ENCODE measurements around the gene GPC6.

Gene GPC6

DNA sequence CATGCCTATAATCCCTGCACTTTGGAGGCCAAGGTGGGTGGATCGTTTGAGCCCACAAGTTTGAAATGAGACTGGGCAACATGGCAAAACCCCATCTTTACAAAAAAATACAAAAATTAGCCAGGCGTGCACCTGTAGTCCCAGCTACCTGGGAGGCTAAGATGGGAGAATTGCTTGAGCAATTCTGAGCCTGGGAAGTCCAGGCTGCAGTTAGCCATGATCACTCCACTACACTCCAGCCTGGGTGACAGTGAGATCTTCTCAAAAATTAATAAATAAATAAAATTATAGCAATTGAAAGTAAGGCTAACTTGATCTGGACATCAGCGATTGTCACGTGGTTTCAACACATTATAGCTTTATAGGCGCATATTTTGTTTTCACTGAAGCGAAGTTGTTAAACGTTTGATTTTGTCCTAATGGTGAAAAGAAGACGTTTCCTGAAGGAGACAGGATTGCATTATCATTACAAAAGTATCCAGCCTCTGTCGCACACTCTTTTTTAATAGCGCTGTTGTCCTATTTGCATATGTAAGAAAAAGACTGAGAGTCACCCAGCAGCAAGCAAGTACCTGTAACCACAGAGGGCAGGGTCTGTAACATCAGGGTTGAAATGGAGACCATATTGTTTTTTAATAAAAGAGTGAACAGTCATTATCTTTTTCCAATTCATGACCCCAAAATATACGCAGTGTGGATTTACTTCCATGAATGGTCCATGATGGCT is 917.2 kb downstream of the GPC6 start:
- no peak for DNase-seq (ENCODE audit: low read depth in 1 of 2, low spot score in 1 of 2)

DNA sequence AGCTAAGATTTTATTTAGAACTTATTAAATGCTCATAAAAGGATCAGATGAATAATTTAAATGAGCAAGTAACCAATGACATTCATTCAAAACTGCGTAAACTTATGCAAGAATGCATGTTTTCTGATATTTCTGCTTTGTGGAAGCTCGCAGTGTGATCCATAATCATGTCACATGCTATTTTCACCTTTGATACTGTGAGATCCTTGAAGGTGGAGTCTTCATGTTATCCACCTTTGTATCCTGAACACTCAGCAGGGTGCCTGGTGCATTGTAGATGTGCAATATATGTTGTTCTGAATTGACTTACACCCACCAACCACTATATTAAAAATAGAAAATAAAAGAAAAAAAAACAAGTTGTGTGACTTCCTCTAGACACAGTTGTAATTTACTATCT is 919.4 kb downstream of the GPC6 start:
- no peak for DNase-seq (ENCODE audit: low read depth in 1 of 2, low spot score in 1 of 2)

DNA sequence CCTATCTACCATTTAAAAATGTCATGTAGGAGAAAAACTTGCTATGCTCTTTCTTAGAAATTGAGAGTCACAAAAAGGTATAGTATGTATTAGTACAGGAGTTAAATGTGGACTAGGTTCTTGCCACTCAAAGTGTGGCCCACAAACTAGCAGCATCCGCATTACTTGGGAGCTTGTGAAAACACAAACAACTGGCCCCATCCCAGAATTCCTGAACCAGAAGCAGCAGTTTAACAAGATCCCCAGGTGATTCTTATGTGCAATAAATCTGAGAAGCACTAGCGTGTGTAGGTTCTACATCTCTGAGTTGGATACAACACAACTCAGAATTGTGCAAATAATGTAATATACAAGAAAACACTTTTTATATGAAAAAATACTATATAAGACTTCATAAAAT is 927.0 kb downstream of the GPC6 start:
- DNase-seq (ENCODE audit: low read depth in 1 of 2, low spot score in 1 of 2), result no peak

DNA sequence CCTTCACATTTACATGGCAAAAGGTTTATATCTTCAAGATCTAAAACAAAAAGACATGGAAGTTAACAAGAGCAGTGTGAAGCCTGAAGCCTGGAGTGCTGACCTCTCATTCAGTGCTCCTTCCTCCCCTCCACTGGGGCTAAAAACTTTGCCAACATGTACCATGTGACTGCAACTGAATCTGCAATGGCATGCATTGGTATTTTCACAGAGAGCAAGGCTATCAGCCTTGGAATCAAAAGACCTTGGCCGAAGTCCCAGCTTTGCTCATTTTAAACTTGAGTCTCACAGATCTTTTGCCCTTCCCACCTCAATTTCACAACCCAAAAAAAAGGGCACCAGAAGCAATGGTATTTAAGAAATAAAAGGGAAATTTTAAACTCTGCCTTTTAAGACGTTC is 927.8 kb downstream of the GPC6 start:
- no peak for DNase-seq (ENCODE audit: low read depth in 1 of 2, low spot score in 1 of 2)

- no peak for DNase-seq (ENCODE audit: low read depth in 1 of 2, low spot score in 1 of 2)
These were observed 931.2 kb downstream of the GPC6 start for GRCh38 chr13:94157705-94158218.

- DNase-seq (ENCODE audit: low read depth in 1 of 2, low spot score in 1 of 2), result no peak
These were observed 934.3 kb downstream of the GPC6 start for GRCh38 chr13:94160875-94161274.

- DNase-seq (ENCODE audit: low read depth in 1 of 2, low spot score in 1 of 2), result no peak
These were observed 935.7 kb downstream of the GPC6 start for GRCh38 chr13:94162289-94162688.

DNA sequence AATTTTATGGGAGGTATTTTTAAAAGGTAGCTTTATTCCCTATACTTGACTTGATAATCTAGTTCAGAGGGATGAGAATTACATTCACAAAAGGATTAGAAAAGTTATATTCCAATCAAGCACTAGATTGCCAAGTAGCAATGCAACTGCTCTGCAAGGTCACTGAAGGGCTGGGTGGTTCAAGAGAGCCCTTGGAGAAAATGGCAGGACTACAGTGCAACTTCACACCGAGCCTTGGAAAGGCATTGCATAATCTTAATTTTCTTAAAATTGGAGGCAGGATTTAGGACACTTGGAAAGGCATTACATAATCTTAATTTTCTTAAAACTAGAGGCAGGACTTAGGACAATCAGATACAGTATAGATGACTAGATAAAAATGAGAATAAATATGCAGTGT is 936.9 kb downstream of the GPC6 start:
- DNase-seq (ENCODE audit: low read depth in 1 of 2, low spot score in 1 of 2), result no peak

GRCh38 chr13:94168783-94169453 is 942.3 kb downstream of the GPC6 start:
- no peak for DNase-seq (ENCODE audit: low read depth in 1 of 2, low spot score in 1 of 2)

DNA sequence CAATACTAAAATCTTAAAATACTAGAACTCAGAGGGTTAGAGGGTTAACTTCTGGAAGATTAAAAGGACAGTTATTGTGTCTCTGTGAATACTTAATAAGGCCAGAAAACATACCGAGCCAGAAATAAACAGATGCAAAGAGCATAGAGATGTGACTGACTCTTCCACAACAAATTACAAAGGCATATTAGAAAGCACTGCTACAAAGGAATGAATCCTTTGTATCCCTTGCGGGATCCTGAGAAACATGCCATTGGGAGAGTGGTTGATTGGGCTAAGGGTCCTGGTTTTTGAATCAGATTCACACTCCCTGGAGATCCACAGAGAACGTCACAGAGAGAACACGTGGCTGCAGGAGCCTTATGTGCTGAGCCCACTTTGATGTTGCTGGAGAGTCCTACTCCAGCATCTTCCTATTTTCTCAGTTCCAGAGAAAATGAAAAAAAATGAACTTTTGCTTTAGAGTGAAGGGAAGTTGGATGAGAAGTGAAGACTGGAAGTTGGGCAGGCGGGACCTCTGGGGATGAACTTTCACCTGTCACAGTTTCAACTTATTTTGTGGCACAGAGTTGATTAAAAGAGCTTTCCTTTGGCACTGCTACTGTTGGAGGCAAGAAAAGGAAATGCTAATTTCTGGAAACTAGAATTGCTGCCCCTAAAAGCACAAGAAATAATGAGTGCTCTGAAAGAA is 943.0 kb downstream of the GPC6 start:
- DNase-seq (ENCODE audit: low read depth in 1 of 2, low spot score in 1 of 2), result no peak

DNA sequence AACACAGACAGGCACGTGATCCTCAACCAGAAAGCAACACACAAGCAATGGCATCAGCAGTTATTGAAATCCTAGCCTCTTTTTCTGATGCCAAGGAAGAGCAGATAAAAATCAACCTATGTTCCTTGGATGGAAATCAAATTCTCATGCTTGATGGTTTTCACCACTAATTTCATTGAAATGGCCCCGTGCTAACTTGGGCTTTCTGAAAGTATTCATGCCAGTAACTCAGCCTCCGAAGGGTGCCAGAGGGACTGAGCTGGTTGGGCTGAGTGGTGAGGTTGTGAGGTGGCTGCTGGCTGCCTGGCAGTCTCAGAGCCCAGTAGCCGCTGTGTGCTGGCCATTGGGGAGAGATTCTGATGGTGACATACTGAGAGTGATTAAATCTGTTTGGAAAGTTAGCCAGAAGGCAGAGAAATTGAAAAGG is 943.6 kb downstream of the GPC6 start:
- DNase-seq (ENCODE audit: low read depth in 1 of 2, low spot score in 1 of 2), result no peak

- DNase-seq (ENCODE audit: low read depth in 1 of 2, low spot score in 1 of 2), result no peak
These were observed 945.8 kb downstream of the GPC6 start for GRCh38 chr13:94172416-94172815.

- no peak for DNase-seq (ENCODE audit: low read depth in 1 of 2, low spot score in 1 of 2)
These were observed 946.8 kb downstream of the GPC6 start for GRCh38 chr13:94173312-94173854.

GRCh38 chr13:94174009-94174408 is 947.4 kb downstream of the GPC6 start:
- DNase-seq (ENCODE audit: low read depth in 1 of 2, low spot score in 1 of 2), result no peak

- DNase-seq (ENCODE audit: low read depth in 1 of 2, low spot score in 1 of 2), result no peak
These were observed 948.5 kb downstream of the GPC6 start for GRCh38 chr13:94175076-94175475.

GRCh38 chr13:94176561-94176960 is 950.0 kb downstream of the GPC6 start:
- DNase-seq (ENCODE audit: low read depth in 1 of 2, low spot score in 1 of 2), result no peak

DNA sequence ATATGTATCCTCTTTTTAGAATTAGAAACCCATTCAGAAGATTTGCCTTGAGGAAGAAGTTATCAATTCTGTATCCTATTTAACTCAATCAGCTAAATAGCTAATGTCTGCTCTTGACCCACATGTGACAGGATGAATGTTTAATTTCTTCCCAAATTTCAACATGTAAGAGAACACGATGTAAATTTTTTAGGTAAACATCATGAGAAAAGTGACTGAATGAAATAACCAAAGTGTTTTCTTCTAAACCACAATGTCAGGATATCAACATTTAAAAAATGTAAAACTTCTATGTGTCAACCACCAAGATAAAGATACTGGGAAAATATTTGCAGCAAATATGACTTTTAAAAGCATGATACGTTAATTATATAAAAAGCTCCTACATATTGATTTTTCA is 950.4 kb downstream of the GPC6 start:
- DNase-seq (ENCODE audit: low read depth in 1 of 2, low spot score in 1 of 2), result no peak

DNA sequence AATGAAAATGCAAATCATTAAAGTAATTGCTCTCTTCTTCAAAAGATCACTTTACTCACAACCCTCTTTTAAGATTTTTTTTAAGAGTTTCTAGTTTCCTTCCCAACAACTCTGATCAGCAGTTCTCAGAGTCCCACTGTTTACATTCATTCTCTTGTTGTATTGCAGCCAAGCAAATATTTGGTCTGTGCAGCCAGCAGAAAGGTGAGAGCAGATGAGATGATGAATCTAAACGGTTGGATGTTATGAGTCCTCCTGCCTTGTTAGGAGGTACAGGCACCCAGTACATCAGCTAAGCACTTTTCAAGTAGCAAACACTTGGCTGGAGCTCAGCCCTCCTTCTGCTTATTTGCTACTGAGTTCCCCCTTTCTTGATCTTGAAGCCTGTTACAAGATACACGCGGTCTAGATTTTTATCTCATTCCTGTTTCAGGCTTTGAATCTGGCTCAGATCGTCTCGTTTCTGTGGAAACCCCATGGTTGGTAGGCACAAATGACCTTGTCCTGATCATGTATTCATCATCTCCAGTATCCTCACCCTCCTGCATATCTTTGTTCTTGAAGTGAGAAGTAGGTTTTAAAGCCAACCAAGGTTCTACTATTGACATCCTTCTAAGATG is 952.1 kb downstream of the GPC6 start:
- DNase-seq (ENCODE audit: low read depth in 1 of 2, low spot score in 1 of 2), result no peak

GRCh38 chr13:94181461-94182107 is 955.0 kb downstream of the GPC6 start:
- no peak for DNase-seq (ENCODE audit: low read depth in 1 of 2, low spot score in 1 of 2)

DNA sequence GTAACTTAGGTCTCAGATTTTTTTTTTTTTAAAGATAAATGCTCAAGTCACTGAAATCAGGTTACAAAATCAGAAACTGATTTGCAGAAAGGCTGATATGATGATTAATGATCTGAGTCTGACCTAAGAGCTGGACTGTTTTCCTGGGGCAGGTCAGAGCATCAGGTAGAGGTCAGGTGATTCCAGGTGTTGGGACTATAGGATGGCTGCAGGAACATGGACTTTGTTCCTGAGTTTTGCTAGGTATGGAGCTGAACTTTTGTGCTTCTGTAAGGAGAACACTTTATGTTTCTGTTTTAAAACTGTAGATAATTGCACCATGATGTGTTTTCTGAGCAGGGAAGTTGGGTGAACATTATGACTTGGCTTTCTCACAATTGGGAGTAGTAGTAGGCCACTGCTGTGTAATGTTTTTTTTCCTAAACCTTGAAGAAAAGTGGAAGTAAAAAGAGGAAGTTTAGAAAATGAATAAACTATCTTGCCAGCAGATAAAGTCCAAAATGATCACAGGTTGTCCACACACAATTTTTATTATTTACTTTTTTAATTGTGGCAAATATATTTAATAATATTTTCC is 955.7 kb downstream of the GPC6 start:
- no peak for DNase-seq (ENCODE audit: low read depth in 1 of 2, low spot score in 1 of 2)

DNA sequence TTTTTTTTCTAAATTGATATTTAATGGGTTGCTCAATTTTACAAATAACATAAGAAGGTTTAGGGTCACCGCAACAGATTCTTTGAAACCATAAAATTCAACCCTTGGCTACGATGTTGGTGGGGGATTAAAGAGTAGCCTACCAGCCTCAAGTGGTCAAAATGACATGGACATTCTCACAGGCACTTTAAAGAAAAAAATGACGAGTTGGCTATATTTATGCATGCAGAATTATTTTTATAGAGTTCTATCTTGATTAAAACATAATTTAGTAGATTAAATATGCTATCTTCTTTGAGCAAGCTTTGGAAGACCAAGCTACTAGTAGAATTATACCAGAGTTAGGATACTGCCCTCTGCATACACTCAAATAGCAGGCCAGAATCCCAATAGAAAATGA is 959.9 kb downstream of the GPC6 start:
- DNase-seq (ENCODE audit: low read depth in 1 of 2, low spot score in 1 of 2), result no peak
